SK-N-SH (cell line): ENCODE measurements around the gene PARD3B. TPM values are rescaled to one million over a fixed set of nuclear protein-coding genes. Genes with fewer than 3 reads are reported as not detected.

Source experiments
- CTCF ChIA-PET: fragments of 300-600, 350-600 bp; formaldehyde crosslinking; extraction: SDS; loops from one replicate; lab custom pipeline; 2021; lab: Yijun Ruan, JAX
- POLR2A ChIA-PET: fragments of 350-600 bp; sonication (Branson Sonifier 250); formaldehyde crosslinking; extraction: SDS; loops from one replicate; lab custom pipeline; 2020; ENCODE audit warnings: antibody characterized with exemption, inconsistent platforms; lab: Yijun Ruan, JAX
- DNase-seq: peaks from one replicate; pipeline ENCODE4 v3.0.0; 2012
- H2AFZ ChIP-seq: fragments of 200-600 bp; sonication (generic); 2 replicates; pipeline ENCODE4 v1.8.1; 2016; ENCODE audit warnings: antibody characterized with exemption, mild to moderate bottlenecking, low read depth
- H3F3A ChIP-seq: fragments of 200-600 bp; sonication (generic); replicated peaks from 2 replicates; pipeline ENCODE3; 2016; ENCODE audit warnings: antibody characterized with exemption, mild to moderate bottlenecking; ENCODE audit not compliant: insufficient read depth
- H3K27ac ChIP-seq, 2 experiments: fragments of 200-500 bp in 1 of 2; fragments of 200-600 bp in 1 of 2; sonication (Bioruptor generic) in 1 of 2; sonication (generic), shearing (Covaris generic) in 1 of 2; 2 replicates each; pipeline versions ENCODE4 v1.5.1 to v1.6.1; 2014 to 2016; ENCODE audit warnings: low read depth in 2 of 2, inconsistent platforms in 1 of 2, low read length in 1 of 2, mild to moderate bottlenecking in 1 of 2, mixed read lengths in 1 of 2
- H3K27me3 ChIP-seq: fragments of 200-600 bp; sonication (generic), shearing (Covaris generic); 2 replicates; pipeline ENCODE4 v1.6.1; 2016; ENCODE audit warnings: mixed run types; ENCODE audit not compliant: insufficient read depth
- H3K36me3 ChIP-seq, 2 experiments: fragments of 200-500 bp in 1 of 2; fragments of 200-600 bp in 1 of 2; sonication (Bioruptor generic) in 1 of 2; sonication (generic) in 1 of 2; replicated peaks in 1 of 2; 2 replicates each; pipeline versions ENCODE3 to v1.5.1; 2014 to 2016; ENCODE audit warnings: low read length in 1 of 2, mild to moderate bottlenecking in 1 of 2; ENCODE audit not compliant: insufficient read depth in 2 of 2, control insufficient read depth in 1 of 2
- H3K4me1 ChIP-seq, 2 experiments: fragments of 200-500 bp in 1 of 2; fragments of 200-600 bp in 1 of 2; sonication (Bioruptor generic) in 1 of 2; sonication (generic), shearing (Covaris generic) in 1 of 2; 2 replicates each; pipeline versions ENCODE4 v1.5.1 to v1.6.1; 2014 to 2016; ENCODE audit warnings: low read depth in 1 of 2, low read length in 1 of 2, mixed run types in 1 of 2; ENCODE audit not compliant: insufficient read depth in 2 of 2, control insufficient read depth in 1 of 2
- H3K4me2 ChIP-seq: fragments of 200-600 bp; sonication (generic), shearing (Covaris generic); 2 replicates; pipeline ENCODE4 v1.6.1; 2017; ENCODE audit warnings: mixed run types
- H3K4me3 ChIP-seq, 2 experiments: fragments of 200-500 bp in 1 of 2; fragments of 200-600 bp in 1 of 2; sonication (Bioruptor generic) in 1 of 2; sonication (generic), shearing (Covaris generic) in 1 of 2; 2 replicates each; pipeline versions ENCODE4 v1.5.1 to v1.8.1; 2014 to 2016; ENCODE audit warnings: low read depth in 2 of 2, inconsistent platforms in 1 of 2, low read length in 1 of 2, mild to moderate bottlenecking in 1 of 2, mixed read lengths in 1 of 2, moderate library complexity in 1 of 2
- H3K79me2 ChIP-seq: fragments of 200-600 bp; sonication (generic); 2 replicates; pipeline ENCODE4 v1.8.1; 2017; ENCODE audit warnings: mild to moderate bottlenecking; ENCODE audit not compliant: insufficient read depth
- H3K9ac ChIP-seq: fragments of 200-600 bp; sonication (generic); 2 replicates; pipeline ENCODE4 v1.6.1; 2017; ENCODE audit warnings: mixed run types
- H3K9me2 ChIP-seq: fragments of 200-600 bp; sonication (generic); 2 replicates; pipeline ENCODE4 v1.6.1; 2017; ENCODE audit warnings: mixed run types
- H3K9me3 ChIP-seq: fragments of 200-600 bp; sonication (generic); 2 replicates; pipeline ENCODE4 v1.6.1; 2017; ENCODE audit warnings: mixed run types, mild to moderate bottlenecking, moderate library complexity
- H4K20me1 ChIP-seq: fragments of 200-600 bp; sonication (generic); 2 replicates; pipeline ENCODE4 v1.6.1; 2017; ENCODE audit warnings: mild to moderate bottlenecking, mixed run types; ENCODE audit not compliant: insufficient read depth
- ELF1 ChIP-seq: IDR thresholded peaks from 2 replicates; pipeline ENCODE4 v1.4.0; 2012
- FOXJ3 ChIP-seq: sonication (generic); formaldehyde crosslinking; IDR thresholded peaks from 2 replicates; pipeline ENCODE4 v1.5.1; 2020; ENCODE audit warnings: mild to moderate bottlenecking, missing genetic modification reagents
- GABPA ChIP-seq: IDR thresholded peaks from 2 replicates; pipeline ENCODE4 v1.4.0; 2012; ENCODE audit warnings: low read depth, mild to moderate bottlenecking
- GATA2 ChIP-seq: sonication (generic); formaldehyde crosslinking; IDR thresholded peaks from 2 replicates; pipeline ENCODE4 v1.5.0; 2020; ENCODE audit warnings: mild to moderate bottlenecking, missing genetic modification reagents
- NFIC ChIP-seq: IDR thresholded peaks from 2 replicates; pipeline ENCODE4 v1.4.0; 2012; ENCODE audit warnings: borderline replicate concordance
- NRF1 ChIP-seq: IDR thresholded peaks from 2 replicates; pipeline ENCODE4 v1.6.1; 2012; ENCODE audit warnings: low read depth, mild to moderate bottlenecking, low read length
- RAD21 ChIP-seq: IDR thresholded peaks from 2 replicates; pipeline ENCODE4 v1.6.1; 2012; ENCODE audit warnings: mild to moderate bottlenecking, low read length
- RCOR1 ChIP-seq: fragments of 150-350 bp; IDR thresholded peaks from 2 replicates; pipeline ENCODE4 v1.6.1; 2017; ENCODE audit warnings: antibody characterized with exemption, low read length
- RXRA ChIP-seq: IDR thresholded peaks from 2 replicates; pipeline ENCODE4 v1.4.0; 2012; ENCODE audit warnings: low read depth, mild to moderate bottlenecking, borderline replicate concordance
- SIN3A ChIP-seq: IDR thresholded peaks from 2 replicates; pipeline ENCODE4 v1.6.1; 2012; ENCODE audit warnings: low read depth, mild to moderate bottlenecking, low read length, moderate library complexity, borderline replicate concordance
- SMC3 ChIP-seq: IDR thresholded peaks from 2 replicates; pipeline ENCODE4 v1.6.1; 2012; ENCODE audit warnings: low read depth, low read length, improper control_type of control experiment
- TEAD4 ChIP-seq: IDR thresholded peaks from 2 replicates; pipeline ENCODE4 v1.4.0; 2012; ENCODE audit warnings: mild to moderate bottlenecking, borderline replicate concordance; ENCODE audit not compliant: insufficient read depth
- YY1 ChIP-seq: IDR thresholded peaks from 2 replicates; pipeline ENCODE4 v1.4.0; 2012; ENCODE audit warnings: low read depth, mild to moderate bottlenecking
- WGBS: methylation state at CpG from one replicate; pipeline ENCODE4 v1.1.6; 2017; ENCODE audit warnings: low lambda C conversion rate; 5-methylcytosine and 5-hydroxymethylcytosine counted together
- polyA plus RNA-seq, 3 experiments: library from polyadenylated mRNA; depleted of rRNA; stranded (reverse); fragments of >200 nt; gene quantifications; 2 replicates each; pipeline ENCODE4 v1.2.3, GENCODE V29; 2012
- TF ChIP-seq, protein P1 (sequence below): fragments of 200-600 bp; sonication (generic); IDR thresholded peaks from 2 replicates; pipeline ENCODE4 v1.6.1; 2017; ENCODE audit warnings: antibody characterized with exemption, mild to moderate bottlenecking, moderate library complexity
- TF ChIP-seq, protein P2 (sequence below): IDR thresholded peaks from 2 replicates; pipeline ENCODE4 v1.4.0; 2012; ENCODE audit warnings: low read depth, borderline replicate concordance
- TF ChIP-seq, protein P3 (sequence below): fragments of 150-350 bp; IDR thresholded peaks from 2 replicates; pipeline ENCODE4 v1.6.1; 2017; ENCODE audit warnings: antibody characterized with exemption, low read length, low read depth, borderline replicate concordance
- TF ChIP-seq, protein P4 (sequence below): IDR thresholded peaks from 2 replicates; pipeline ENCODE4 v1.4.0; 2012; ENCODE audit warnings: low read depth

PARD3B gene
- polyA plus RNA-seq, 1 of the 3 experiments (the other 2 are of a cell fraction), result 0.87 TPM

GRCh38 chr2:205130111-205130829 is 585.0 kb downstream of the PARD3B start:
- Histone ChIP-seq H3K9ac (no peak overlapping the region), H3K9me2 (no peaks in the 10 kb centered on the region), H3K4me2 (no peak overlapping the region), H3K9me3 (no peaks in the 10 kb centered on the region), H2AFZ (no peak overlapping the region), H3K27me3 (no peaks in the 10 kb centered on the region), H3K4me1 (no peaks in the 10 kb centered on the region; a peak in 1 of 4 replicates), H3K27ac (no peak overlapping the region; a peak in 1 of 4 replicates), H3K79me2 (no peaks in the 10 kb centered on the region), H4K20me1 (no peaks in the 10 kb centered on the region), H3K36me3 (no peaks in the 10 kb centered on the region), H3F3A (no peaks in the 10 kb centered on the region), H3K4me3 (no peak overlapping the region)
- TF ChIP-seq, protein P1, sequence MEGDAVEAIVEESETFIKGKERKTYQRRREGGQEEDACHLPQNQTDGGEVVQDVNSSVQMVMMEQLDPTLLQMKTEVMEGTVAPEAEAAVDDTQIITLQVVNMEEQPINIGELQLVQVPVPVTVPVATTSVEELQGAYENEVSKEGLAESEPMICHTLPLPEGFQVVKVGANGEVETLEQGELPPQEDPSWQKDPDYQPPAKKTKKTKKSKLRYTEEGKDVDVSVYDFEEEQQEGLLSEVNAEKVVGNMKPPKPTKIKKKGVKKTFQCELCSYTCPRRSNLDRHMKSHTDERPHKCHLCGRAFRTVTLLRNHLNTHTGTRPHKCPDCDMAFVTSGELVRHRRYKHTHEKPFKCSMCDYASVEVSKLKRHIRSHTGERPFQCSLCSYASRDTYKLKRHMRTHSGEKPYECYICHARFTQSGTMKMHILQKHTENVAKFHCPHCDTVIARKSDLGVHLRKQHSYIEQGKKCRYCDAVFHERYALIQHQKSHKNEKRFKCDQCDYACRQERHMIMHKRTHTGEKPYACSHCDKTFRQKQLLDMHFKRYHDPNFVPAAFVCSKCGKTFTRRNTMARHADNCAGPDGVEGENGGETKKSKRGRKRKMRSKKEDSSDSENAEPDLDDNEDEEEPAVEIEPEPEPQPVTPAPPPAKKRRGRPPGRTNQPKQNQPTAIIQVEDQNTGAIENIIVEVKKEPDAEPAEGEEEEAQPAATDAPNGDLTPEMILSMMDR, result peak; percentile 10; the same call in 1 of the 2 replicates
- no peak for TF ChIP-seq SIN3A
- WGBS, result 85% methylated on average over 4 of the region's 4 CpGs
- no peak for DNase-seq
- POLR2A ChIA-PET, result no interaction called here
- CTCF ChIA-PET, result interaction anchor here (0.8 to 1.2 kb wide), 4 partner anchors 9 to 551 kb away, joined by 3 to 6 read pairs (median 5); no protein-coding TSS in a partner anchor

DNA sequence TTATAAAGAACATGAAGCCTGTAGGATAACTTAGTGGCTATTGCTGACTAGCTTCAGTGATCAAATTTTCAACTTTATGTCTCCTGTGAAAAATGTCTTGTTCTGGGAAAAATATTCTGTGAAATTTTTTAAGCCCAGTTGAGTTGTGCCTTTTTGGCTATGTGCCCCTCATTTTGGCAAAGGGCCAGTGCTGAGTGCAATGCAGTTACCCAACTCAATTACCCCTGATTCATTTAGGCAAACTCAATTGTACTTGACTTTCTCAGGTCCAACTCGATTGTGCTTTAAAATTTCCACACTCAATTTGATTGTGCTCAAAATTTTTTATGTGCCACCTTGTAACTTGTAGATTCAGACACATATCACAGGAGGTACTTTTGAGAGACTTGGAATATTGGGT is 588.3 kb downstream of the PARD3B start:
- Histone ChIP-seq H3K9me3 (no peaks in the 10 kb centered on the region), H3K9ac (no peak overlapping the region), H2AFZ (no peak overlapping the region), H3F3A (no peaks in the 10 kb centered on the region), H3K4me3 (no peak overlapping the region), H3K27me3 (no peaks in the 10 kb centered on the region), H3K4me2 (no peak overlapping the region), H3K27ac (no peak overlapping the region; a peak in 1 of 4 replicates), H3K79me2 (no peaks in the 10 kb centered on the region), H3K4me1 (no peaks in the 10 kb centered on the region; a peak in 1 of 4 replicates), H3K9me2 (no peaks in the 10 kb centered on the region), H4K20me1 (no peaks in the 10 kb centered on the region), H3K36me3 (no peaks in the 10 kb centered on the region)
- peak; percentile 33; the same call in 1 of the 2 replicates for TF ChIP-seq RCOR1
- TF ChIP-seq, protein P2, sequence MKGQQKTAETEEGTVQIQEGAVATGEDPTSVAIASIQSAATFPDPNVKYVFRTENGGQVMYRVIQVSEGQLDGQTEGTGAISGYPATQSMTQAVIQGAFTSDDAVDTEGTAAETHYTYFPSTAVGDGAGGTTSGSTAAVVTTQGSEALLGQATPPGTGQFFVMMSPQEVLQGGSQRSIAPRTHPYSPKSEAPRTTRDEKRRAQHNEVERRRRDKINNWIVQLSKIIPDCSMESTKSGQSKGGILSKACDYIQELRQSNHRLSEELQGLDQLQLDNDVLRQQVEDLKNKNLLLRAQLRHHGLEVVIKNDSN, result no peak
- 0 out of 2 replicates have a peak, but pooled peaks have one; percentile 20 for TF ChIP-seq NFIC
- no peak for TF ChIP-seq RAD21
- peak; percentile 21 for DNase-seq
- WGBS, result 14% methylated on average over 1 of the region's 1 CpG
- ChIA-PET POLR2A (no interaction called here), CTCF (no interaction called here)

- no peaks in the 10 kb centered on the region for H4K20me1 ChIP-seq
- ChIA-PET POLR2A (no interaction called here), CTCF (interaction anchor here (1.0 kb wide), 1 partner anchor 8 kb away, joined by 5 read pairs; no protein-coding TSS in a partner anchor)
- H3K27ac ChIP-seq, result no peak overlapping the region
- no peak overlapping the region for H3K4me3 ChIP-seq
- H3K36me3 ChIP-seq, result no peaks in the 10 kb centered on the region
- H3F3A ChIP-seq, result no peaks in the 10 kb centered on the region
- DNase-seq, result no peak
- H3K79me2 ChIP-seq, result no peaks in the 10 kb centered on the region
- TF ChIP-seq YY1 (no peak), SMC3 (no peak), ELF1 (no peak), GABPA (no peak), FOXJ3 (no peak), TEAD4 (no peak), NRF1 (no peak), RXRA (no peak), GATA2 (CRISPR knock-in tag) (no peak)
- TF ChIP-seq, protein P3, sequence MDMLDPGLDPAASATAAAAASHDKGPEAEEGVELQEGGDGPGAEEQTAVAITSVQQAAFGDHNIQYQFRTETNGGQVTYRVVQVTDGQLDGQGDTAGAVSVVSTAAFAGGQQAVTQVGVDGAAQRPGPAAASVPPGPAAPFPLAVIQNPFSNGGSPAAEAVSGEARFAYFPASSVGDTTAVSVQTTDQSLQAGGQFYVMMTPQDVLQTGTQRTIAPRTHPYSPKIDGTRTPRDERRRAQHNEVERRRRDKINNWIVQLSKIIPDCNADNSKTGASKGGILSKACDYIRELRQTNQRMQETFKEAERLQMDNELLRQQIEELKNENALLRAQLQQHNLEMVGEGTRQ, result no peak
- TF ChIP-seq, protein P4, sequence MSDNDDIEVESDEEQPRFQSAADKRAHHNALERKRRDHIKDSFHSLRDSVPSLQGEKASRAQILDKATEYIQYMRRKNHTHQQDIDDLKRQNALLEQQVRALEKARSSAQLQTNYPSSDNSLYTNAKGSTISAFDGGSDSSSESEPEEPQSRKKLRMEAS, result no peak
- H3K9me3 ChIP-seq, result no peaks in the 10 kb centered on the region
- H3K9me2 ChIP-seq, result no peaks in the 10 kb centered on the region
- H3K4me2 ChIP-seq, result no peak overlapping the region
- no peak overlapping the region for H3K9ac ChIP-seq
- H2AFZ ChIP-seq, result no peak overlapping the region
- peaks cover 0 to 2% of the 10 kb centered on the region in 2 experiments; a peak in 2 of 4 replicates for H3K4me1 ChIP-seq
- H3K27me3 ChIP-seq, result no peaks in the 10 kb centered on the region
- 86% methylated on average over 2 of the region's 2 CpGs for WGBS
Observed at GRCh38 chr2:205138735-205139134, 593.5 kb downstream of the PARD3B start.
